Colonic mucosa (tissue), 4 donors: ENCODE results near the gene ZCCHC24. TPM values are rescaled to one million over a fixed set of nuclear protein-coding genes. Genes with fewer than 3 reads are reported as not detected.

ENCODE experiments used
- DNase-seq: peaks from one replicate; pipeline ENCODE4 v3.0.0-alpha.2; 2020
- H3K27ac ChIP-seq: fragments of 200-600 bp; one replicate; pipeline ENCODE4 v1.8.0; 2021
- H3K27me3 ChIP-seq: fragments of 200-600 bp; one replicate; pipeline ENCODE4 v1.8.0; 2021
- H3K36me3 ChIP-seq: fragments of 200-600 bp; one replicate; pipeline ENCODE4 v1.8.0; 2021
- H3K4me1 ChIP-seq: fragments of 200-600 bp; one replicate; pipeline ENCODE4 v1.8.0; 2021; ENCODE audit warnings: mild to moderate bottlenecking
- H3K4me3 ChIP-seq: fragments of 200-600 bp; one replicate; pipeline ENCODE4 v1.8.0; 2021
- H3K9ac ChIP-seq, 2 donors: one replicate each; pipeline ENCODE4 v1.7.0; 2013; ENCODE audit warnings: control low read depth in 2 of 2, low read depth in 2 of 2, low read length in 2 of 2
- H3K9me3 ChIP-seq: fragments of 200-600 bp; one replicate; pipeline ENCODE4 v1.8.0; 2021
- intact Hi-C: fragments of 100-400 bp; cut with DNase I; formaldehyde crosslinking; loops from one replicate; pipeline ENCODE4 v1.14.1; 2022
- total RNA-seq, 2 donors: library from RNA; stranded (reverse); fragmentation: NEBNext Ultra II Directional in 1 of 2; extraction: Animal tissue kit (Norgen Biotek cat#: 25700) in 1 of 2; gene quantifications; one replicate each; pipeline ENCODE4 v1.2.1, GENCODE V29; 2021
- TF ChIP-seq, protein P1 (sequence below): fragments of 200-600 bp; IDR thresholded peaks from one replicate; pipeline ENCODE4 v1.8.0; 2022; ENCODE audit warnings: antibody characterized with exemption, mild to moderate bottlenecking
- donor health status: healthy.
- donor health status: DM: no; HTN: no; CAD: no.
- donor health status: DM: no; HTN: no; CAD: no.

The ZCCHC24 gene
- total RNA-seq, 2 donors from 2014 or later, result 4.6 to 19.1 TPM

DNA sequence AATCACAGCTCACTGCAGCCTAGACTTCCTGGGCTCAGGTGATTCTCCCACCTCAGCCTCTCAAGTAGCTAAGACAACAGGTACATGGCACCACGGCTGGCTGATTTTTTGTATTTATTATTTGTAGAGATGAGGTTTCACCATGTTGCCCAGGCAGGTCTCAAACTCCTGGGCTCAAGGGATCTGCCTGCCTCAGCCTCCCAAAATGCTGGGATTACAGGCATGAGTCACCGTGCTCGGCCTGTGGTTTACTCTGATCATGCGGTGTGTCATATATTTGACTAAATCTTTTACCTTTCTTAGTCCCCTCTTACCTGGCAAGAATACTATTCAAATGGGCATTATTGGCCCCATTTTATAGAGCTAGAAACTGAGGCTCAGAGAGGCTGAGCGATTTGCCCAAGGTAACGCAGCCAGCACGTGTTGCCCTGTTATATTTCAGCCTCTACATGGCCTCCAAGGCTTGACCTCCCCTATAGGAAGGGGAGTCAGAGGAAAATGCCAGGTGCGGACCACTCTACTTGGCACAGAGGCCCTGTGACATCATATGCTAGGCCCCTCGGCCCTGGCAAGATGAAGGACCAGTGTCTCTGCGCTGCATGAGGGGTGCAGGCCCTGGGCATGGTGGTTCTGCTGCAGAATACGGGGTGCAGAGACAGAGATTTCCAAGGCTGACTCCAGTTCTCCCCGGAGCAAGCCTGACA, 8.2 kb downstream of the ZCCHC24 start:
- H3K9me3 ChIP-seq, result no peaks in the 10 kb centered on the region
- no peaks in the 10 kb centered on the region for H3K36me3 ChIP-seq
- TF ChIP-seq, protein P1, sequence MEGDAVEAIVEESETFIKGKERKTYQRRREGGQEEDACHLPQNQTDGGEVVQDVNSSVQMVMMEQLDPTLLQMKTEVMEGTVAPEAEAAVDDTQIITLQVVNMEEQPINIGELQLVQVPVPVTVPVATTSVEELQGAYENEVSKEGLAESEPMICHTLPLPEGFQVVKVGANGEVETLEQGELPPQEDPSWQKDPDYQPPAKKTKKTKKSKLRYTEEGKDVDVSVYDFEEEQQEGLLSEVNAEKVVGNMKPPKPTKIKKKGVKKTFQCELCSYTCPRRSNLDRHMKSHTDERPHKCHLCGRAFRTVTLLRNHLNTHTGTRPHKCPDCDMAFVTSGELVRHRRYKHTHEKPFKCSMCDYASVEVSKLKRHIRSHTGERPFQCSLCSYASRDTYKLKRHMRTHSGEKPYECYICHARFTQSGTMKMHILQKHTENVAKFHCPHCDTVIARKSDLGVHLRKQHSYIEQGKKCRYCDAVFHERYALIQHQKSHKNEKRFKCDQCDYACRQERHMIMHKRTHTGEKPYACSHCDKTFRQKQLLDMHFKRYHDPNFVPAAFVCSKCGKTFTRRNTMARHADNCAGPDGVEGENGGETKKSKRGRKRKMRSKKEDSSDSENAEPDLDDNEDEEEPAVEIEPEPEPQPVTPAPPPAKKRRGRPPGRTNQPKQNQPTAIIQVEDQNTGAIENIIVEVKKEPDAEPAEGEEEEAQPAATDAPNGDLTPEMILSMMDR, result no peak
- no peak overlapping the region for H3K4me3 ChIP-seq
- no peak overlapping the region for H3K9ac ChIP-seq
- H3K27ac ChIP-seq, result peak overlapping the region; percentile 17
- no peaks in the 10 kb centered on the region for H3K27me3 ChIP-seq
- no peak for DNase-seq
- intact Hi-C loops, result no loop called here
- no peaks in the 10 kb centered on the region for H3K4me1 ChIP-seq

DNA sequence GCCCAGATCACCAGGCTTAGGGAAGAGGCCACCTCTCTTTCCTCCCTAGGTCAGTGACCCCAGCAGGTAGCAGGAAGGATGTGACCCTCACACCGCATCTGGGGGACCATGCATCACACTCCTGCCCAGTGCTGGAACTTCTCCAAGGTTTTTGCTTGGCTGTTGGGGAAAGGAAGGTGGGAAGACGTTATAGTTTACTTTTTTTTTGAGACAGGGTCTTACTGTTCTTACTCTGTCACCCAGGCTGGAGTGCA, 8.6 kb downstream of the ZCCHC24 start:
- no peaks in the 10 kb centered on the region for H3K36me3 ChIP-seq
- no peaks in the 10 kb centered on the region for H3K27me3 ChIP-seq
- H3K9ac ChIP-seq, result no peak overlapping the region
- H3K4me1 ChIP-seq, result no peaks in the 10 kb centered on the region
- H3K27ac ChIP-seq, result peak overlapping the region; percentile 2
- intact Hi-C loops, result no loop called here
- TF ChIP-seq, protein P1, result no peak
- H3K4me3 ChIP-seq, result no peak overlapping the region
- H3K9me3 ChIP-seq, result no peaks in the 10 kb centered on the region
- DNase-seq, result no peak

DNA sequence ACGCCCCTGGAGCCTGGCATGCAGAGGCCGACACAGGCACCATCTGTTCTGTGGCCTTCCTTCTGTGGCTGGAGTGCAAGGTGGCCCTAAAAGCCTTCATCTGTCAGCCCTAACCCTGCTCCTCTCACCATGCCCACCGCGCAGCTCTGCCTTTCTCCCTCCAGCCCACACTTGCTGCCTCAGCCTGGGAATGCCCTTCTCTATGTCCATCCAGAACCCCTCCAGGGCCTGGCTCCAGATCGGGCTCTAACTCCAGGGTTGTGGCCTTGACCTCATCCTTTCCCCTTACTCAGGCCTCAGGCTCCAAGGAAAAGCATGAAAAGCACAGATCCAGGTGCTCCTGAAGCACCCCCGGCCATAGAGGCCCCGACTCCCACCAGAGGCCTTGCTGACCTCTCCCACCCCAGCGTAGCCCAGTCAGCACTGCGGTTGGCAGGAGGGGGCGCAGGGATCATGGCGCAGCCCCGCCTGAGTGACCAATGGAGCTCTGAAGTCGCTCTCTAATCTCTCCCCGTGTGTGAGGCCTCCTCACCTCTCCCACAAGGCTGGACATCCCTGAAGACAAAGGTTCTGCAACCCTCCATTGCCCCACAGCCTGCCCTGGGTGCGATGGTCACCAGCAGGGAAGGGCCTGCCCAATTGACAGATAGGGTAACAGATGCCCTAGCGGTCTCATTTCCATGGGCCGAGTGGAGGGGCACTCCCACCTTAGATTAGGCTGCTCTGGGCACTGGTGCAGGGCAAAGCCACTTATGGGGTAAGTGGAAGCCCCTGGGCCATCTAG, 9.2 kb downstream of the ZCCHC24 start:
- intact Hi-C loops, result no loop called here
- Histone ChIP-seq H3K9ac (peak overlapping the region; percentile 13 to 53), H3K4me1 (no peaks in the 10 kb centered on the region), H3K9me3 (no peaks in the 10 kb centered on the region), H3K27ac (peak overlapping the region; percentile 71), H3K27me3 (no peaks in the 10 kb centered on the region), H3K4me3 (no peak overlapping the region), H3K36me3 (no peaks in the 10 kb centered on the region)
- TF ChIP-seq, protein P1, result no peak
- DNase-seq, result no peak

DNA sequence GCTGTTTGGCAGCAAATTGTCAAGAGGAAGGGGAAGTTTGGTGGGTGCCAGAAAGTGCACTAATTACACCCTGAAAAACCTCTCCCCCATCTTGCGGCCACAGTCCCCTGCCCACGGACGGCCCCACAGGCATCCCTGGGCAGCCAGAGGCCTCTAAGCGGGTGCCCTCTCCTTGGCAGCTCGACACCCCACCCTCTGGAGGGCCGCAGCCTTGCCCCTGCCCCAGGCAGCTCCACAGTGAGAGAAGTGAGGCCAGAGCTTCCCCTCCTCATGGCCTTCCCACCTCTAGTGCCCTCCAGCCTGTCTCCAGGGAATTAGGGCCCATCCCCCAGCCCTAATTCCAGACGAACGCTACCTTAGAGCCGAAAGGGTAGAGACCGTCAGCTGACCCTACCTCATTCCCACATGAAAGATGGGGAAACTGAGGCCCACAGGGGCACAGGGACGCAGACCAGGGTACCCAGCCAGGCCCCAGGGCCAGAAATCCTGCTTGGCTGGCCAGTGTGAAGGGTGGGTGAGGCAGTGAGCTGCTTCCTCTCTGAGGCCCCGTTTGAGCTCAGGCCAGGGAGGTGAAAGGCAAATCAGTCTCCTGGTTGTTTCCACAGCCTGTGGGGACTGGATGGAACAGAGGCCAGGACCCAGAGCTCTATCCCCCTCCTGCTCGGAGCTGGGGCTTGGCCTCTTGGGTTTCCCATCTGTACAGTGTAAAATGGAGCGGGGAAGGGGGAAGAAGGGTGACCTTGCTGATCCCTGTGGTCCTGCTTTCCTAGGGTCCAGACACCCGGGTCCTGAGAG, 10.0 kb downstream of the ZCCHC24 start:
- TF ChIP-seq, protein P1, result no peak
- Histone ChIP-seq H3K9ac (peak overlapping the region; percentile 19 to 33), H3K27ac (peak overlapping the region; percentile 71), H3K9me3 (no peaks in the 10 kb centered on the region), H3K27me3 (no peaks in the 10 kb centered on the region), H3K4me3 (no peak overlapping the region), H3K36me3 (no peaks in the 10 kb centered on the region), H3K4me1 (no peaks in the 10 kb centered on the region)
- no peak for DNase-seq
- intact Hi-C loops, result no loop called here

DNA sequence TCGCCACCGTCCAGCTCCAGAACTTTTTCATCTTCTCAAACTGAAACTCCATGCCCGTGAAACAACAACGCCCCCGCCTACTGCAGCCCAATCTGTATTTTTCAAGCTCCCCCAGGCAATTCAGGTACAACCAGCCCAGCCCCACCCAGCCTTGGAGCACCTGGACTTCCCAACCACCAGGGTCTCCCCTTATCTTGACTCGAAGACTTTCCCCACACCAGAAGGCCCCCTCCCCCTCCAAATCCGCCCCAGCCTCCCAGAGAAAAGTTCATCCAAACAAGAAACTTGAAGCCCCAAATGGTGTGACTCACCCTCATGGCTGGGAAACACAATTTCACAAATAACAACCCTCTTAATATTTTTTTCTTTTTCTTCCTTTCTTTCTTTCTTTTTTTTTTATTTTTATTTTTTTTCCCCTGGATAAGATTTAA, 10.6 kb downstream of the ZCCHC24 start:
- no peaks in the 10 kb centered on the region for H3K36me3 ChIP-seq
- intact Hi-C loops, result no loop called here
- H3K9me3 ChIP-seq, result no peaks in the 10 kb centered on the region
- peak overlapping the region; percentile 71 for H3K27ac ChIP-seq
- TF ChIP-seq, protein P1, result no peak
- H3K4me3 ChIP-seq, result no peak overlapping the region
- H3K4me1 ChIP-seq, result no peaks in the 10 kb centered on the region
- DNase-seq, result no peak
- H3K27me3 ChIP-seq, result no peaks in the 10 kb centered on the region
- no peak overlapping the region for H3K9ac ChIP-seq
